GM23338 (cell line): ENCODE data around the gene FYB2. TPM values are rescaled to one million over a fixed set of nuclear protein-coding genes. Genes with fewer than 3 reads are reported as not detected.

Experiments
- ATAC-seq: fragments of 200-7000 bp; cut with Tn5 transposase; 3 replicates; pipeline ENCODE4 v1.9.1; 2020
- DNase-seq: peaks from one replicate; pipeline ENCODE4 v3.0.0-alpha.2; 2015; ENCODE audit warnings: low spot score
- H2AFZ ChIP-seq: fragments of 200-600 bp; sonication (generic); 2 replicates; pipeline ENCODE4 v1.8.0; 2016; ENCODE audit warnings: antibody characterized with exemption, mild to moderate bottlenecking, moderate library complexity
- H3F3A ChIP-seq: fragments of 200-600 bp; sonication (generic); replicated peaks from 2 replicates; pipeline ENCODE4 v1.8.0; 2017; ENCODE audit warnings: antibody characterized with exemption, mixed run types, low read depth
- H3K27ac ChIP-seq: fragments of 200-600 bp; sonication (generic); 2 replicates; pipeline ENCODE4 v1.6.1; 2016; ENCODE audit warnings: low read depth
- H3K27me3 ChIP-seq: fragments of 200-600 bp; sonication (generic); 2 replicates; pipeline ENCODE4 v1.8.0; 2016; ENCODE audit warnings: mild to moderate bottlenecking, mixed run types, moderate library complexity; ENCODE audit not compliant: insufficient read depth
- H3K36me3 ChIP-seq: fragments of 200-600 bp; sonication (generic); 2 replicates; pipeline ENCODE4 v1.8.0; 2016; ENCODE audit warnings: mild to moderate bottlenecking; ENCODE audit not compliant: insufficient read depth
- H3K4me1 ChIP-seq: fragments of 200-600 bp; sonication (generic); 2 replicates; pipeline ENCODE4 v1.8.0; 2016; ENCODE audit warnings: mild to moderate bottlenecking, moderate library complexity; ENCODE audit not compliant: insufficient read depth
- H3K4me2 ChIP-seq: fragments of 200-600 bp; sonication (generic); 2 replicates; pipeline ENCODE4 v1.7.1; 2017; ENCODE audit warnings: mixed run types
- H3K4me3 ChIP-seq: fragments of 200-600 bp; sonication (generic); 2 replicates; pipeline ENCODE4 v1.6.1; 2016; ENCODE audit warnings: mixed run types
- H3K79me2 ChIP-seq: fragments of 200-600 bp; sonication (generic); replicated peaks from 2 replicates; pipeline ENCODE4 v1.8.0; 2017; ENCODE audit warnings: mild to moderate bottlenecking; ENCODE audit not compliant: insufficient read depth
- H3K9me2 ChIP-seq: fragments of 200-600 bp; sonication (generic); 2 replicates; pipeline ENCODE4 v1.8.0; 2017; ENCODE audit not compliant: insufficient read depth
- H4K20me1 ChIP-seq: fragments of 200-600 bp; sonication (generic); replicated peaks from 2 replicates; pipeline ENCODE4 v1.8.0; 2017; ENCODE audit warnings: mild to moderate bottlenecking; ENCODE audit not compliant: insufficient read depth
- H3K27ac Mint-ChIP-seq: 2 replicates; pipeline ENCODE4 v1.8.0; 2020; ENCODE audit warnings: inconsistent platforms, mild to moderate bottlenecking, moderate library complexity, mixed read lengths
- H3K27me3 Mint-ChIP-seq: 3 replicates; pipeline ENCODE4 v1.8.0; 2022; ENCODE audit warnings: low read depth, mild to moderate bottlenecking, moderate library complexity, mixed read lengths, inconsistent platforms; ENCODE audit not compliant: insufficient read depth, poor library complexity
- H3K36me3 Mint-ChIP-seq: 3 replicates; pipeline ENCODE4 v1.8.0; 2021; ENCODE audit warnings: low read depth, mild to moderate bottlenecking, inconsistent platforms, moderate library complexity, mixed read lengths
- H3K4me1 Mint-ChIP-seq: 3 replicates; pipeline ENCODE4 v1.8.0; 2020; ENCODE audit warnings: mild to moderate bottlenecking, inconsistent platforms, mixed read lengths
- H3K4me3 Mint-ChIP-seq: 3 replicates; pipeline ENCODE4 v1.8.0; 2021; ENCODE audit warnings: moderate library complexity, mild to moderate bottlenecking, inconsistent platforms, mixed read lengths
- H3K9me3 Mint-ChIP-seq: 3 replicates; pipeline ENCODE4 v1.8.0; 2020; ENCODE audit warnings: moderate library complexity, mild to moderate bottlenecking, inconsistent platforms, mixed read lengths
- CREB1 ChIP-seq: fragments of 250-450 bp; sonication (Bioruptor Pico); IDR thresholded peaks from 2 replicates; pipeline ENCODE4 v1.5.0; 2020; ENCODE audit warnings: low read depth, mild to moderate bottlenecking, moderate library complexity
- CTCF ChIP-seq, 2 experiments: fragments of 200-600 bp in 1 of 2; sonication (generic) in 1 of 2; conservative IDR thresholded peaks; 2 replicates each; pipeline versions ENCODE4 v1.5.1 to v1.6.1; 2016 to 2017; ENCODE audit warnings: antibody characterized with exemption in 2 of 2, low read depth in 2 of 2, mild to moderate bottlenecking in 2 of 2, moderate library complexity in 1 of 2
- ETS1 ChIP-seq: IDR thresholded peaks from 2 replicates; pipeline ENCODE4 v1.6.1; 2016; ENCODE audit warnings: antibody characterized with exemption
- EZH2 ChIP-seq: fragments of 200-600 bp; sonication (generic); IDR thresholded peaks from one replicate; pipeline ENCODE4 v1.8.0; 2017; ENCODE audit warnings: antibody characterized with exemption, mild to moderate bottlenecking, low read depth; ENCODE audit not compliant: unreplicated experiment
- EZH2phosphoT487 ChIP-seq: fragments of 200-600 bp; sonication (generic); IDR thresholded peaks from one replicate; pipeline ENCODE4 v1.8.1; 2018; ENCODE audit warnings: antibody characterized with exemption; ENCODE audit not compliant: unreplicated experiment
- JUNB ChIP-seq: IDR thresholded peaks from one replicate; pipeline ENCODE4 v1.6.1; 2016; ENCODE audit warnings: antibody characterized with exemption; ENCODE audit not compliant: unreplicated experiment
- NANOG ChIP-seq: IDR thresholded peaks from 2 replicates; pipeline ENCODE4 v1.6.1; 2016; ENCODE audit warnings: antibody characterized with exemption, borderline replicate concordance
- POLR2AphosphoS5 ChIP-seq: IDR thresholded peaks from 2 replicates; pipeline ENCODE4 v1.6.1; 2016; ENCODE audit warnings: antibody characterized with exemption, low read depth
- STAT1 ChIP-seq: IDR thresholded peaks from one replicate; pipeline ENCODE4 v1.6.1; 2016; ENCODE audit warnings: antibody characterized with exemption; ENCODE audit not compliant: unreplicated experiment
- ZNF114 ChIP-seq: fragments of 250-450 bp; sonication (Bioruptor Pico); IDR thresholded peaks from 2 replicates; pipeline ENCODE4 v1.5.0; 2020; ENCODE audit warnings: mild to moderate bottlenecking, moderate library complexity
- ZNF331 ChIP-seq: fragments of 250-450 bp; sonication (Bioruptor Pico); IDR thresholded peaks from 2 replicates; pipeline ENCODE4 v1.5.0; 2020; ENCODE audit warnings: low read depth, mild to moderate bottlenecking, moderate library complexity
- polyA plus RNA-seq: library from polyadenylated mRNA; unstranded; fragments of >200 nt; fragmentation: Nextera tagmentation; extraction: Ambion mirVana; gene quantifications from 2 replicates; pipeline ENCODE4 v1.2.1, GENCODE V29; 2016
- total RNA-seq: library from RNA; depleted of rRNA; stranded (reverse); fragments of >200 nt; shearing (Covaris generic); gene quantifications from 2 replicates; pipeline ENCODE4 v1.2.3, GENCODE V29; 2014
- TF ChIP-seq, protein P1 (sequence below): fragments of 250-450 bp; sonication (Bioruptor Pico); IDR thresholded peaks from 2 replicates; pipeline ENCODE4 v1.5.0; 2020; ENCODE audit warnings: mild to moderate bottlenecking, moderate library complexity
- TF ChIP-seq, protein P2 (sequence below): IDR thresholded peaks from one replicate; pipeline ENCODE4 v1.6.1; 2018; ENCODE audit warnings: antibody characterized with exemption; ENCODE audit not compliant: unreplicated experiment

FYB2 gene
- total and polyA plus RNA-seq, 2 experiments from 2014 or later, result 0.39 TPM; not detected in 1

GRCh38 chr1:56868761-56869160 lies 49.6 kb upstream of the FYB2 start:
- Mint-ChIP-seq H3K4me1 (no peaks in the 10 kb centered on the region), H3K4me3 (no peak overlapping the region), H3K27me3 (peaks cover 2% of the 10 kb centered on the region), H3K27ac (no peak overlapping the region), H3K9me3 (no peaks in the 10 kb centered on the region), H3K36me3 (no peaks in the 10 kb centered on the region)
- H3K9me2 ChIP-seq, result no peaks in the 10 kb centered on the region
- H3K4me1 ChIP-seq, result no peaks in the 10 kb centered on the region
- no peaks in the 10 kb centered on the region for H4K20me1 ChIP-seq
- H3K27me3 ChIP-seq, result no peaks in the 10 kb centered on the region
- DNase-seq (no peak), ATAC-seq (no peak)
- TF ChIP-seq EZH2 (no peak), ZNF114 (CRISPR knock-in tag) (no peak), STAT1 (no peak), ZNF331 (CRISPR knock-in tag) (no peak), CTCF (conservative IDR thresholded peaks at IDR 0.05; ENCODE audit: low read depth in 2 of 2) (no peak), NANOG (no peak), ETS1 (no peak), JUNB (no peak), POLR2AphosphoS5 (no peak), EZH2phosphoT487 (no peak), CREB1 (no peak)
- TF ChIP-seq, protein P1, sequence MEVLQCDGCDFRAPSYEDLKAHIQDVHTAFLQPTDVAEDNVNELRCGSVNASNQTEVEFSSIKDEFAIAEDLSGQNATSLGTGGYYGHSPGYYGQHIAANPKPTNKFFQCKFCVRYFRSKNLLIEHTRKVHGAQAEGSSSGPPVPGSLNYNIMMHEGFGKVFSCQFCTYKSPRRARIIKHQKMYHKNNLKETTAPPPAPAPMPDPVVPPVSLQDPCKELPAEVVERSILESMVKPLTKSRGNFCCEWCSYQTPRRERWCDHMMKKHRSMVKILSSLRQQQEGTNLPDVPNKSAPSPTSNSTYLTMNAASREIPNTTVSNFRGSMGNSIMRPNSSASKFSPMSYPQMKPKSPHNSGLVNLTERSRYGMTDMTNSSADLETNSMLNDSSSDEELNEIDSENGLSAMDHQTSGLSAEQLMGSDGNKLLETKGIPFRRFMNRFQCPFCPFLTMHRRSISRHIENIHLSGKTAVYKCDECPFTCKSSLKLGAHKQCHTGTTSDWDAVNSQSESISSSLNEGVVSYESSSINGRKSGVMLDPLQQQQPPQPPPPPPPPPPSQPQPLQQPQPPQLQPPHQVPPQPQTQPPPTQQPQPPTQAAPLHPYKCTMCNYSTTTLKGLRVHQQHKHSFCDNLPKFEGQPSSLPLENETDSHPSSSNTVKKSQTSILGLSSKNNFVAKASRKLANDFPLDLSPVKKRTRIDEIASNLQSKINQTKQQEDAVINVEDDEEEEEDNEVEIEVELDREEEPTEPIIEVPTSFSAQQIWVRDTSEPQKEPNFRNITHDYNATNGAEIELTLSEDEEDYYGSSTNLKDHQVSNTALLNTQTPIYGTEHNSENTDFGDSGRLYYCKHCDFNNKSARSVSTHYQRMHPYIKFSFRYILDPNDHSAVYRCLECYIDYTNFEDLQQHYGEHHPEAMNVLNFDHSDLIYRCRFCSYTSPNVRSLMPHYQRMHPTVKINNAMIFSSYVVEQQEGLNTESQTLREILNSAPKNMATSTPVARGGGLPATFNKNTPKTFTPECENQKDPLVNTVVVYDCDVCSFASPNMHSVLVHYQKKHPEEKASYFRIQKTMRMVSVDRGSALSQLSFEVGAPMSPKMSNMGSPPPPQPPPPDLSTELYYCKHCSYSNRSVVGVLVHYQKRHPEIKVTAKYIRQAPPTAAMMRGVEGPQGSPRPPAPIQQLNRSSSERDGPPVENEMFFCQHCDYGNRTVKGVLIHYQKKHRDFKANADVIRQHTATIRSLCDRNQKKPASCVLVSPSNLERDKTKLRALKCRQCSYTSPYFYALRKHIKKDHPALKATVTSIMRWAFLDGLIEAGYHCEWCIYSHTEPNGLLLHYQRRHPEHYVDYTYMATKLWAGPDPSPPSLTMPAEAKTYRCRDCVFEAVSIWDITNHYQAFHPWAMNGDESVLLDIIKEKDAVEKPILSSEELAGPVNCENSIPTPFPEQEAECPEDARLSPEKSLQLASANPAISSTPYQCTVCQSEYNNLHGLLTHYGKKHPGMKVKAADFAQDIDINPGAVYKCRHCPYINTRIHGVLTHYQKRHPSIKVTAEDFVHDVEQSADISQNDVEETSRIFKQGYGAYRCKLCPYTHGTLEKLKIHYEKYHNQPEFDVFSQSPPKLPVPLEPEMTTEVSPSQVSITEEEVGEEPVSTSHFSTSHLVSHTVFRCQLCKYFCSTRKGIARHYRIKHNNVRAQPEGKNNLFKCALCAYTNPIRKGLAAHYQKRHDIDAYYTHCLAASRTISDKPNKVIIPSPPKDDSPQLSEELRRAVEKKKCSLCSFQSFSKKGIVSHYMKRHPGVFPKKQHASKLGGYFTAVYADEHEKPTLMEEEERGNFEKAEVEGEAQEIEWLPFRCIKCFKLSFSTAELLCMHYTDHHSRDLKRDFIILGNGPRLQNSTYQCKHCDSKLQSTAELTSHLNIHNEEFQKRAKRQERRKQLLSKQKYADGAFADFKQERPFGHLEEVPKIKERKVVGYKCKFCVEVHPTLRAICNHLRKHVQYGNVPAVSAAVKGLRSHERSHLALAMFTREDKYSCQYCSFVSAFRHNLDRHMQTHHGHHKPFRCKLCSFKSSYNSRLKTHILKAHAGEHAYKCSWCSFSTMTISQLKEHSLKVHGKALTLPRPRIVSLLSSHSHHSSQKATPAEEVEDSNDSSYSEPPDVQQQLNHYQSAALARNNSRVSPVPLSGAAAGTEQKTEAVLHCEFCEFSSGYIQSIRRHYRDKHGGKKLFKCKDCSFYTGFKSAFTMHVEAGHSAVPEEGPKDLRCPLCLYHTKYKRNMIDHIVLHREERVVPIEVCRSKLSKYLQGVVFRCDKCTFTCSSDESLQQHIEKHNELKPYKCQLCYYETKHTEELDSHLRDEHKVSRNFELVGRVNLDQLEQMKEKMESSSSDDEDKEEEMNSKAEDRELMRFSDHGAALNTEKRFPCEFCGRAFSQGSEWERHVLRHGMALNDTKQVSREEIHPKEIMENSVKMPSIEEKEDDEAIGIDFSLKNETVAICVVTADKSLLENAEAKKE, result no peak
- TF ChIP-seq, protein P2, sequence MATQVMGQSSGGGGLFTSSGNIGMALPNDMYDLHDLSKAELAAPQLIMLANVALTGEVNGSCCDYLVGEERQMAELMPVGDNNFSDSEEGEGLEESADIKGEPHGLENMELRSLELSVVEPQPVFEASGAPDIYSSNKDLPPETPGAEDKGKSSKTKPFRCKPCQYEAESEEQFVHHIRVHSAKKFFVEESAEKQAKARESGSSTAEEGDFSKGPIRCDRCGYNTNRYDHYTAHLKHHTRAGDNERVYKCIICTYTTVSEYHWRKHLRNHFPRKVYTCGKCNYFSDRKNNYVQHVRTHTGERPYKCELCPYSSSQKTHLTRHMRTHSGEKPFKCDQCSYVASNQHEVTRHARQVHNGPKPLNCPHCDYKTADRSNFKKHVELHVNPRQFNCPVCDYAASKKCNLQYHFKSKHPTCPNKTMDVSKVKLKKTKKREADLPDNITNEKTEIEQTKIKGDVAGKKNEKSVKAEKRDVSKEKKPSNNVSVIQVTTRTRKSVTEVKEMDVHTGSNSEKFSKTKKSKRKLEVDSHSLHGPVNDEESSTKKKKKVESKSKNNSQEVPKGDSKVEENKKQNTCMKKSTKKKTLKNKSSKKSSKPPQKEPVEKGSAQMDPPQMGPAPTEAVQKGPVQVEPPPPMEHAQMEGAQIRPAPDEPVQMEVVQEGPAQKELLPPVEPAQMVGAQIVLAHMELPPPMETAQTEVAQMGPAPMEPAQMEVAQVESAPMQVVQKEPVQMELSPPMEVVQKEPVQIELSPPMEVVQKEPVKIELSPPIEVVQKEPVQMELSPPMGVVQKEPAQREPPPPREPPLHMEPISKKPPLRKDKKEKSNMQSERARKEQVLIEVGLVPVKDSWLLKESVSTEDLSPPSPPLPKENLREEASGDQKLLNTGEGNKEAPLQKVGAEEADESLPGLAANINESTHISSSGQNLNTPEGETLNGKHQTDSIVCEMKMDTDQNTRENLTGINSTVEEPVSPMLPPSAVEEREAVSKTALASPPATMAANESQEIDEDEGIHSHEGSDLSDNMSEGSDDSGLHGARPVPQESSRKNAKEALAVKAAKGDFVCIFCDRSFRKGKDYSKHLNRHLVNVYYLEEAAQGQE, result no peak
- H2AFZ ChIP-seq, result no peak overlapping the region
- no peak overlapping the region for H3K27ac ChIP-seq
- no peak overlapping the region for H3K4me3 ChIP-seq
- H3K36me3 ChIP-seq, result no peaks in the 10 kb centered on the region
- no peaks in the 10 kb centered on the region for H3F3A ChIP-seq
- no peaks in the 10 kb centered on the region for H3K79me2 ChIP-seq
- no peak overlapping the region for H3K4me2 ChIP-seq
